ENCODE data around the gene GOLT1A. TPM values are rescaled to one million over a fixed set of nuclear protein-coding genes. Genes with fewer than 3 reads are reported as not detected.

The GOLT1A gene
- total and polyA plus RNA-seq, 4 donors = 14.1 to 103 (median 52.7) TPM

GRCh38 chr1:204227996-204228785 is 14.4 kb upstream of the GOLT1A start:
- Histone ChIP-seq H3K9me3 (ENCODE audit: control insufficient read depth in 4 of 4, low read length in 3 of 4) (no peaks in the 10 kb centered on the region), H3K27ac (ENCODE audit: low read depth in 1 of 2, low read length in 2 of 2) (peak overlapping the region; percentile 36 to 85), H3K4me3 (ENCODE audit: low read depth in 1 of 3, low read length in 3 of 3) (no peak overlapping the region), H3K36me3 (ENCODE audit: control insufficient read depth in 4 of 4, insufficient read depth in 3 of 4, low read depth in 1 of 4, low read length in 3 of 4) (peaks cover 3 to 37% (median 26%) of the 10 kb centered on the region in 4 donors), H3K9ac (ENCODE audit: low read depth in 1 of 2, low read length in 2 of 2) (no peak overlapping the region), H3K27me3 (ENCODE audit: control insufficient read depth in 4 of 4, insufficient read depth in 4 of 4, low read length in 3 of 4) (no peaks in the 10 kb centered on the region), H3K4me1 (ENCODE audit: control insufficient read depth in 4 of 4, insufficient read depth in 4 of 4, low read length in 3 of 4) (peaks cover 4 to 31% (median 20%) of the 10 kb centered on the region in 4 donors)
- DNase-seq (ENCODE audit: low spot score) = no peak
- TF ChIP-seq, protein P1, sequence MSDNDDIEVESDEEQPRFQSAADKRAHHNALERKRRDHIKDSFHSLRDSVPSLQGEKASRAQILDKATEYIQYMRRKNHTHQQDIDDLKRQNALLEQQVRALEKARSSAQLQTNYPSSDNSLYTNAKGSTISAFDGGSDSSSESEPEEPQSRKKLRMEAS (IDR thresholded peaks at IDR 0.05) = no peak
- TF ChIP-seq HNF4G (IDR thresholded peaks at IDR 0.05) (no peak), GABPA (IDR thresholded peaks at IDR 0.05 in 1 of 2, conservative IDR thresholded peaks at IDR 0.05 in 1 of 2) (no peak), YY1 (IDR thresholded peaks at IDR 0.05) (no peak), FOXA2 (IDR thresholded peaks at IDR 0.05) (no peak), SP1 (IDR thresholded peaks at IDR 0.05) (no peak), FOXA1 (IDR thresholded peaks at IDR 0.05) (no peak), JUND (IDR thresholded peaks at IDR 0.05) (no peak), EGR1 (IDR thresholded peaks at IDR 0.05; ENCODE audit: low read depth in 2 of 2) (no peak), RAD21 (IDR thresholded peaks at IDR 0.05) (no peak), NR2F2 (IDR thresholded peaks at IDR 0.05) (no peak), CTCF (IDR thresholded peaks at IDR 0.05; ENCODE audit: low read depth, low read length, missing input control) (no peak), RXRA (IDR thresholded peaks at IDR 0.05) (no peak), HNF4A (conservative IDR thresholded peaks at IDR 0.05) (no peak), TAF1 (conservative IDR thresholded peaks at IDR 0.05) (no peak)
- TF ChIP-seq, protein P2, sequence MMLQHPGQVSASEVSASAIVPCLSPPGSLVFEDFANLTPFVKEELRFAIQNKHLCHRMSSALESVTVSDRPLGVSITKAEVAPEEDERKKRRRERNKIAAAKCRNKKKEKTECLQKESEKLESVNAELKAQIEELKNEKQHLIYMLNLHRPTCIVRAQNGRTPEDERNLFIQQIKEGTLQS (IDR thresholded peaks at IDR 0.05) = no peak
- TF ChIP-seq, protein P3, sequence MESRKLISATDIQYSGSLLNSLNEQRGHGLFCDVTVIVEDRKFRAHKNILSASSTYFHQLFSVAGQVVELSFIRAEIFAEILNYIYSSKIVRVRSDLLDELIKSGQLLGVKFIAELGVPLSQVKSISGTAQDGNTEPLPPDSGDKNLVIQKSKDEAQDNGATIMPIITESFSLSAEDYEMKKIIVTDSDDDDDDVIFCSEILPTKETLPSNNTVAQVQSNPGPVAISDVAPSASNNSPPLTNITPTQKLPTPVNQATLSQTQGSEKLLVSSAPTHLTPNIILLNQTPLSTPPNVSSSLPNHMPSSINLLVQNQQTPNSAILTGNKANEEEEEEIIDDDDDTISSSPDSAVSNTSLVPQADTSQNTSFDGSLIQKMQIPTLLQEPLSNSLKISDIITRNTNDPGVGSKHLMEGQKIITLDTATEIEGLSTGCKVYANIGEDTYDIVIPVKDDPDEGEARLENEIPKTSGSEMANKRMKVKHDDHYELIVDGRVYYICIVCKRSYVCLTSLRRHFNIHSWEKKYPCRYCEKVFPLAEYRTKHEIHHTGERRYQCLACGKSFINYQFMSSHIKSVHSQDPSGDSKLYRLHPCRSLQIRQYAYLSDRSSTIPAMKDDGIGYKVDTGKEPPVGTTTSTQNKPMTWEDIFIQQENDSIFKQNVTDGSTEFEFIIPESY (IDR thresholded peaks at IDR 0.05) = no peak
- TF ChIP-seq, protein P4, sequence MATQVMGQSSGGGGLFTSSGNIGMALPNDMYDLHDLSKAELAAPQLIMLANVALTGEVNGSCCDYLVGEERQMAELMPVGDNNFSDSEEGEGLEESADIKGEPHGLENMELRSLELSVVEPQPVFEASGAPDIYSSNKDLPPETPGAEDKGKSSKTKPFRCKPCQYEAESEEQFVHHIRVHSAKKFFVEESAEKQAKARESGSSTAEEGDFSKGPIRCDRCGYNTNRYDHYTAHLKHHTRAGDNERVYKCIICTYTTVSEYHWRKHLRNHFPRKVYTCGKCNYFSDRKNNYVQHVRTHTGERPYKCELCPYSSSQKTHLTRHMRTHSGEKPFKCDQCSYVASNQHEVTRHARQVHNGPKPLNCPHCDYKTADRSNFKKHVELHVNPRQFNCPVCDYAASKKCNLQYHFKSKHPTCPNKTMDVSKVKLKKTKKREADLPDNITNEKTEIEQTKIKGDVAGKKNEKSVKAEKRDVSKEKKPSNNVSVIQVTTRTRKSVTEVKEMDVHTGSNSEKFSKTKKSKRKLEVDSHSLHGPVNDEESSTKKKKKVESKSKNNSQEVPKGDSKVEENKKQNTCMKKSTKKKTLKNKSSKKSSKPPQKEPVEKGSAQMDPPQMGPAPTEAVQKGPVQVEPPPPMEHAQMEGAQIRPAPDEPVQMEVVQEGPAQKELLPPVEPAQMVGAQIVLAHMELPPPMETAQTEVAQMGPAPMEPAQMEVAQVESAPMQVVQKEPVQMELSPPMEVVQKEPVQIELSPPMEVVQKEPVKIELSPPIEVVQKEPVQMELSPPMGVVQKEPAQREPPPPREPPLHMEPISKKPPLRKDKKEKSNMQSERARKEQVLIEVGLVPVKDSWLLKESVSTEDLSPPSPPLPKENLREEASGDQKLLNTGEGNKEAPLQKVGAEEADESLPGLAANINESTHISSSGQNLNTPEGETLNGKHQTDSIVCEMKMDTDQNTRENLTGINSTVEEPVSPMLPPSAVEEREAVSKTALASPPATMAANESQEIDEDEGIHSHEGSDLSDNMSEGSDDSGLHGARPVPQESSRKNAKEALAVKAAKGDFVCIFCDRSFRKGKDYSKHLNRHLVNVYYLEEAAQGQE (IDR thresholded peaks at IDR 0.05) = no peak
- 90% methylated on average over 20 of the region's 20 CpGs for WGBS
